ENCODE data around the gene AFP.
A peak's percentile ranks its signal among the peaks of the same experiment; 100 is the strongest.

AFP gene

GRCh38 chr4:73439445-73439844 is 3.4 kb downstream of the AFP start:
- no peak for DNase-seq

DNA sequence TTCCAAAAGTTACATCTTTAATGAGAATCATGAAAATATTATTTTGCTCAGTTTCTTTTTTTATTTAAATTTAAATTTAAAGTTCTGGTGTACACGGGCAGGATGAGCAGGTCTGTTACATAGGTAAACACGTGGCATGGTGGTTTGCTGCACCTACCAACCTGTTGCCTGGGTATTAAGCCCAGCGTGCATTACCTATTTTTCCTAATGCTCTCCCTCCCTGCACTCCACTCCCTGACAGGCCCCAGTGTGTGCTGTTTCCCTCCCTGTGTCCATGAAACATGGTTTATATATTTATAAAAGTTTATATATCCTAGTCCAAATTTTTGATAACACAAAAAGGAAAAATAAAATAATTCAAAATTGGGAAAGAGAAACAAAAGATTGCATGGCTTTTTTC is 4.0 kb downstream of the AFP start:
- no peak for DNase-seq

- no peak for DNase-seq
Measured at GRCh38 chr4:73440653-73441052, 4.6 kb downstream of the AFP start.

GRCh38 chr4:73442275-73442674 is 6.3 kb downstream of the AFP start:
- no peak for DNase-seq

DNA sequence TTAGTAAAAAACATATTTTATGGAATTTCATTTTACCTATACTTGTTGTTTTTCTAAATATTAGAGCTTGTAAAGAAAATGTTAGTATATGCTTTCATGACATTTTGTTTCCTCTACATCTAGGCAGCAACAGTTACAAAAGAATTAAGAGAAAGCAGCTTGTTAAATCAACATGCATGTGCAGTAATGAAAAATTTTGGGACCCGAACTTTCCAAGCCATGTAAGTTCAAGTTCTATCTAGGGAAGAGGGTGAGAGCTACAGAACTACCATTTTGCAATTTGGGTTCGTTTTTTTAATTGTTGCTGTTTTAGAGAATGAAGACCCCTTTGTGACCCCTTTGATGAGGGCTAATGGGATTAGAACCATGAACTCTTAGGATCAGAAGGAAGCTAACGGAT is 7.2 kb downstream of the AFP start:
- no peak for DNase-seq

- DNase-seq: no peak
Measured at GRCh38 chr4:73445383-73446335, 9.6 kb downstream of the AFP start.

DNA sequence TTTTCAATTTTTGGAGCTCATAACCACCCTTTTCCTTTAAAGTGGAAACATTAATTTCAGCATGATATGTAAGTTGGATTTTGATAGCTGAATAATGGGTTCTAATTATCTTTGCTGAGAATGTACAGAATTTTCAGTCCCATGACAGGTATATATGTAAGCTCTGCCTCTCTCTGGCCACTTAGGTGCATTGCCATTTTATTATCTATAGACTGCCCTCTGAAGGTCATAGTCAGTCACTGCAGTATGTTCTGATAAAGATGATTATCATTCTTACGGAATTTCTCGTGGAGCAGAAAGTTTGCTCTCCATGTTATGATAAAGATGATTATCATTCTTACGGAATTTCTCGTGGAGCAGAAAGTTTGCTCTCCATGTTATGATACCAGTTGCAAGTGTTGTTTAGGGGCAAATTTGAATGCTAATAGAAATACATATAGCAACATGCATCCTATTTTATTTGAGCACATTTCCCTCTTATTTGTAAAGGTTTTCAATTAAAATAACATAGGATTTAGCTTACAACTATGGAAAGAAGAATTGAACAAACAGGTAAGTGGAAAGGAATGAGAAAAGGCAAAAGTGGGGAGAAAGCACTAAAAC is 10.4 kb downstream of the AFP start:
- DNase-seq: peak; percentile 69

DNA sequence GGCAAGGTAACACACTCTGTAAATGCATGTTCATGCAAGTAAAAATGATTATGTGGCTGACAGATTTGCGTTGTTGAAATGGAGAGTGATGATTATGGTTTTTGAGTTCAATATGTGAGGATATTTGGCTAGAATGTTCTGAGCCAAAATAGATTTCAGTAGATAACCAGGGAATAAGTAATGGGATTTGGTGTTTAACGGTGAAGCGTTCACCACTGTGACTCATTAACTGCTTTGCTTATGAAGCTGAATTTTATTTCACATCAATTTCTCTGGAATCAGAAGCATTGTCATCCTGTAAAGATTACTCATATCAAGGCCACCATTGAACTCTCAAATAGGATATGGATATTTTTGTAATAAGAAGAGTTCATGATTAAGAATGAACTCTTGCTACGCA is 11.7 kb downstream of the AFP start:
- no peak for DNase-seq

- DNase-seq: no peak
Measured at GRCh38 chr4:73448448-73449203, 12.6 kb downstream of the AFP start.

DNA sequence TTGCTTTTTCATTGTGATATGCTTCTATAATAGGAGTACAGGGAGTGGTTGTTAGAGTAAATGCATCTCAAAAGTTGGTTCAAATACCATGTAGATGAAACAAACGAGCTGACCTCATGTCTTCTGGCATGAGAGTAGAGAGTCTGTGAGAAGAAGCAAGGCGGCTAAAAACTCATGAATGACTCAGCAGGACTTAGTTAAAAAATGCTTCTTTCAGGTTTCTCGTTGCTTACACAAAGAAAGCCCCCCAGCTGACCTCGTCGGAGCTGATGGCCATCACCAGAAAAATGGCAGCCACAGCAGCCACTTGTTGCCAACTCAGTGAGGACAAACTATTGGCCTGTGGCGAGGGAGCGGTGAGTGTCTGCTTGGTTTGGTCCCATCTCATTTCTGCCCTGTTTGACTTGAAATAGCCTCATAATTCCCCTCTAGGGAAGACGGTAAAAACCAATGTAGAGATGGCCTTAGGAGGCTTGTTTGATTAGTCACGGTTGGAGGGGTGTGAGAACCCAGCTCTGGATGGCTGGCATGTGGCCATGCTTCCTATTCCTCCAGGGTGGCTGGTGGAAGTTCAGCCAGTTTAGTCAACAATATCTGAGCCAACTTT is 14.5 kb downstream of the AFP start:
- DNase-seq: no peak

- DNase-seq: no peak
Measured at GRCh38 chr4:73451404-73451803, 15.4 kb downstream of the AFP start.

DNA sequence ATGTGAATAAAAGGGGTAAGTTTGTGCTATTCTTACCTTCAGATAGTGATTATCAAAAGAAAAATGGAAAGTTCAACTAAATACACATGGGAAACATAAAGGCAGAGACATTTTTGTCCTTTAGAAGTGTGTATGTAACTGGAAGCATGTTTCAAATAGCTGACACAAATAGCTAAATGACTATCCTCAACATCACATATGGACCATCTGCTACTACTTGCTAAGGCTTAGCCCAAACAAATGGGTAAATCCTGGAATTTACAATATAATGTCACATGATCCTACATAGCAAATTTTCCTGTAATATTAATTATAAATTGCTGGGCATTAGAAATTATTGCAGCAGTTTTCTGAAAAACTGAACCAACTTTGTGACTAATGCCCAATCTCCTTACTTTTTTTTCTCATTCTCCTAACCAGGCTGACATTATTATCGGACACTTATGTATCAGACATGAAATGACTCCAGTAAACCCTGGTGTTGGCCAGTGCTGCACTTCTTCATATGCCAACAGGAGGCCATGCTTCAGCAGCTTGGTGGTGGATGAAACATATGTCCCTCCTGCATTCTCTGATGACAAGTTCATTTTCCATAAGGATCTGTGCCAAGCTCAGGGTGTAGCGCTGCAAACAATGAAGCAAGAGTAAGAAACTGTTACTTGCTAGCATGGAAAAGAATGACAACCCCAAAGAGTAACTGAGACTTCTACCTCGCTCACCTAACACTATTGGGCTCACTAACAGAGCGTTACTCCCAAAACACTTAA is 16.1 kb downstream of the AFP start:
- no peak for DNase-seq

DNA sequence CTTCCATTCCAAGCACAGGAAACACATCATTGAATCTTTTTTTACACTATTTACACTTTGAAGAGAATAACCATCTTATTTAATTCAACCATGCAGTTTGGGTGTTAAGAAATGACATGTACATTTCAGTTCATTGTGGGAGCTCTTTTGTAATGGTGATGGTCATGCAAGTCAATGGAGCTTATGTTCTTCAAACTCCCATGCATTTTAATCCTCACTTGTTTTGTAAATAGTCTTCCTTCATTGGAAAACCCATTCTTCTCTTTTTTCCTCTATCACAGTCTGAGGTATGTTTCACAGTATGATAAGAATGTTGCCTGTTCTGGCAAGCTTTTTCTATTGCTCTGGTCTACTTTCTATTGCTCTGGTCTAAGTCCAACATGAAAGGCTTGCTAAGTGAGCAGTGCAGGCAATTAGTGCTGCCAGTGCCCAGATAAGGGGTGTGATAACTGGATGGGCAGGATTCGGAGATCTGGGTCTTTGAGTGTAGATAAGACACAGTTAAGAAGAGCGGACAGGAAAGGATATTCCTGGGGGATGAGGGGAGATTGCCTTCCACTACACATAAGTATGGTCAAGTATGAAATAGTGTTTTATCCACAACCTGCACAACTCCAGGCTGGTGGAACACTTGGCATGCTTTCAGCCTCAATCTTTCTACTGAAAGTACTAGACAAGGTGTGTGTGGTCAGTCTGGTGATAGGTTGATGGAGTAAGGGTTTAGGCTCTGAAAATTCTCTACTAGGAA is 17.1 kb downstream of the AFP start:
- no peak for DNase-seq

- no peak for DNase-seq
Measured at GRCh38 chr4:73453701-73454005, 17.6 kb downstream of the AFP start.

DNA sequence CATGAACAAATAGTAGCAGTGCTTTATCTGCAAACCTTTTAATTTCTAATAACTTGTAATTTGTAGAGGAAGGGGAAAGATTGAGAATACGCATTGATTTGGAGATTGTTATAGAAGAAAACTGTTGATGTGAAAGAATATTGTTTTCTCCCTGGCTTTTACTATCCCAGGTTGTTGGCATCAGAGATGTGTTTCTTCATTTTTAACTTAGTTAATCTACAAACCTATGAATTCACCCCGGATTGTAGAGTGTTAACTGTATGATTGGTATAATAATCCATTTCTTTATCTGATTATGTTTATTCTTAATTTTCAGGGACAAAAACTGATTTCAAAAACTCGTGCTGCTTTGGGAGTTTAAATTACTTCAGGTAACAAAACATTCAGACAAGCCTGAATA is 18.9 kb downstream of the AFP start:
- DNase-seq: no peak

- no peak for DNase-seq
Measured at GRCh38 chr4:73456177-73457022, 20.4 kb downstream of the AFP start.

- no peak for DNase-seq
Measured at GRCh38 chr4:73458184-73459047, 22.4 kb downstream of the AFP start.

GRCh38 chr4:73459048-73459421 is 23.0 kb downstream of the AFP start:
- DNase-seq: no peak

GRCh38 chr4:73460913-73461522 is 25.0 kb downstream of the AFP start:
- no peak for DNase-seq

- no peak for DNase-seq
Measured at GRCh38 chr4:73468170-73468569, 32.1 kb downstream of the AFP start.

Data from NCI-H774 (cell line).